Measurements from ENCODE around the gene MGAT4B. TPM values are rescaled to one million over a fixed set of nuclear protein-coding genes. Genes with fewer than 3 reads are reported as not detected.

The MGAT4B gene
- total and polyA plus RNA-seq, 2 of the 13 experiments (the other 11 are each of a cell fraction or from before 2014, with no cell fraction given), result 93.5 to 130 TPM

GRCh38 chr5:179818746-179819295 lies 12.2 kb upstream of the MGAT4B start (continued):
- TF ChIP-seq ZNF276 (CRISPR knock-in tag; IDR thresholded peaks at IDR 0.05; ENCODE audit: low read depth), result 0 out of 2 replicates have a peak, but pooled peaks have one; percentile 76
- 0 out of 2 replicates have a peak, but pooled peaks have one; percentile 51 for TF ChIP-seq ZSCAN9 (CRISPR knock-in tag; IDR thresholded peaks at IDR 0.05; ENCODE audit: borderline replicate concordance)
- TF ChIP-seq KMT2A (CRISPR knock-in tag; IDR thresholded peaks at IDR 0.05), result peak; percentile 54
- TF ChIP-seq ZNF570 (CRISPR knock-in tag; IDR thresholded peaks at IDR 0.05; ENCODE audit: borderline replicate concordance), result peak; percentile 77; the same call in 1 of the 2 replicates
- peak; percentile 68; the same call in 1 of the 2 replicates for TF ChIP-seq ZNF792 (CRISPR knock-in tag; IDR thresholded peaks at IDR 0.05)
- peak; percentile 87 for TF ChIP-seq ZNF746 (CRISPR knock-in tag; IDR thresholded peaks at IDR 0.05)
- TF ChIP-seq ZNF263 (CRISPR knock-in tag; IDR thresholded peaks at IDR 0.05), result no peak
- TF ChIP-seq KDM5A (IDR thresholded peaks at IDR 0.05; ENCODE audit: borderline replicate concordance, low read length), result no peak
- TF ChIP-seq ZNF335 (CRISPR knock-in tag; IDR thresholded peaks at IDR 0.05), result peak; percentile 44; the same call in 1 of the 2 replicates
- TF ChIP-seq, protein P1, sequence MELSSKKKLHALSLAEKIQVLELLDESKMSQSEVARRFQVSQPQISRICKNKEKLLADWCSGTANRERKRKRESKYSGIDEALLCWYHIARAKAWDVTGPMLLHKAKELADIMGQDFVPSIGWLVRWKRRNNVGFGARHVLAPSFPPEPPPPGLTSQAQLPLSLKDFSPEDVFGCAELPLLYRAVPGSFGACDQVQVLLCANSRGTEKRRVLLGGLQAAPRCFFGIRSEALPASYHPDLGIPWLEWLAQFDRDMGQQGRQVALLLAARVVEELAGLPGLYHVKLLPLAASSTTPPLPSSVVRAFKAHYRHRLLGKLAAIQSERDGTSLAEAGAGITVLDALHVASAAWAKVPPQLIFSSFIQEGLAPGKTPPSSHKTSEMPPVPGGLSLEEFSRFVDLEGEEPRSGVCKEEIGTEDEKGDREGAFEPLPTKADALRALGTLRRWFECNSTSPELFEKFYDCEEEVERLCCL (CRISPR knock-in tag; IDR thresholded peaks at IDR 0.05; ENCODE audit: borderline replicate concordance), result 0 out of 2 replicates have a peak, but pooled peaks have one; percentile 9
- TF ChIP-seq, protein P2, sequence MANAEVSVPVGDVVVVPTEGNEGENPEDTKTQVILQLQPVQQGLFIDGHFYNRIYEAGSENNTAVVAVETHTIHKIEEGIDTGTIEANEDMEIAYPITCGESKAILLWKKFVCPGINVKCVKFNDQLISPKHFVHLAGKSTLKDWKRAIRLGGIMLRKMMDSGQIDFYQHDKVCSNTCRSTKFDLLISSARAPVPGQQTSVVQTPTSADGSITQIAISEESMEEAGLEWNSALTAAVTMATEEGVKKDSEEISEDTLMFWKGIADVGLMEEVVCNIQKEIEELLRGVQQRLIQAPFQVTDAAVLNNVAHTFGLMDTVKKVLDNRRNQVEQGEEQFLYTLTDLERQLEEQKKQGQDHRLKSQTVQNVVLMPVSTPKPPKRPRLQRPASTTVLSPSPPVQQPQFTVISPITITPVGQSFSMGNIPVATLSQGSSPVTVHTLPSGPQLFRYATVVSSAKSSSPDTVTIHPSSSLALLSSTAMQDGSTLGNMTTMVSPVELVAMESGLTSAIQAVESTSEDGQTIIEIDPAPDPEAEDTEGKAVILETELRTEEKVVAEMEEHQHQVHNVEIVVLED (CRISPR knock-in tag; IDR thresholded peaks at IDR 0.05; ENCODE audit: borderline replicate concordance), result peak; percentile 55; the same call in 1 of the 2 replicates
- TF ChIP-seq ZNF136 (CRISPR knock-in tag; IDR thresholded peaks at IDR 0.05; ENCODE audit: low read depth), result no peak
- TF ChIP-seq MXI1 (IDR thresholded peaks at IDR 0.05; ENCODE audit: borderline replicate concordance, low read depth, low read length), result peak; percentile 64; the same call in 2 of the 3 replicates
- TF ChIP-seq ZMAT3 (CRISPR knock-in tag; conservative IDR thresholded peaks at IDR 0.05), result peak; percentile 80
- peak; percentile 31; the same call in 1 of the 2 replicates for TF ChIP-seq TGIF2 (CRISPR knock-in tag; IDR thresholded peaks at IDR 0.05)
- TF ChIP-seq, protein P3, sequence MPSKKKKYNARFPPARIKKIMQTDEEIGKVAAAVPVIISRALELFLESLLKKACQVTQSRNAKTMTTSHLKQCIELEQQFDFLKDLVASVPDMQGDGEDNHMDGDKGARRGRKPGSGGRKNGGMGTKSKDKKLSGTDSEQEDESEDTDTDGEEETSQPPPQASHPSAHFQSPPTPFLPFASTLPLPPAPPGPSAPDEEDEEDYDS (CRISPR knock-in tag; IDR thresholded peaks at IDR 0.05), result no peak
- no peak for TF ChIP-seq EZH2 (conservative IDR thresholded peaks at IDR 0.05; ENCODE audit: low read depth, low read length)
- TF ChIP-seq, protein P4, sequence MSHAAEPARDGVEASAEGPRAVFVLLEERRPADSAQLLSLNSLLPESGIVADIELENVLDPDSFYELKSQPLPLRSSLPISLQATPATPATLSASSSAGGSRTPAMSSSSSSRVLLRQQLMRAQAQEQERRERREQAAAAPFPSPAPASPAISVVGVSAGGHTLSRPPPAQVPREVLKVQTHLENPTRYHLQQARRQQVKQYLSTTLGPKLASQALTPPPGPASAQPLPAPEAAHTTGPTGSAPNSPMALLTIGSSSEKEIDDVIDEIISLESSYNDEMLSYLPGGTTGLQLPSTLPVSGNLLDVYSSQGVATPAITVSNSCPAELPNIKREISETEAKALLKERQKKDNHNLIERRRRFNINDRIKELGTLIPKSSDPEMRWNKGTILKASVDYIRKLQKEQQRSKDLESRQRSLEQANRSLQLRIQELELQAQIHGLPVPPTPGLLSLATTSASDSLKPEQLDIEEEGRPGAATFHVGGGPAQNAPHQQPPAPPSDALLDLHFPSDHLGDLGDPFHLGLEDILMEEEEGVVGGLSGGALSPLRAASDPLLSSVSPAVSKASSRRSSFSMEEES (CRISPR knock-in tag; IDR thresholded peaks at IDR 0.05), result peak; percentile 100
- TF ChIP-seq PHF5A (CRISPR knock-in tag; IDR thresholded peaks at IDR 0.05; ENCODE audit: low read depth, unreplicated experiment), result peak; percentile 49
- peak; percentile 83; the same call in 1 of the 2 replicates for TF ChIP-seq ZNF543 (CRISPR knock-in tag; IDR thresholded peaks at IDR 0.05)
- peak; percentile 3 for TF ChIP-seq POLR2G (IDR thresholded peaks at IDR 0.05; ENCODE audit: low read depth, low read length)
- TF ChIP-seq, protein P5, sequence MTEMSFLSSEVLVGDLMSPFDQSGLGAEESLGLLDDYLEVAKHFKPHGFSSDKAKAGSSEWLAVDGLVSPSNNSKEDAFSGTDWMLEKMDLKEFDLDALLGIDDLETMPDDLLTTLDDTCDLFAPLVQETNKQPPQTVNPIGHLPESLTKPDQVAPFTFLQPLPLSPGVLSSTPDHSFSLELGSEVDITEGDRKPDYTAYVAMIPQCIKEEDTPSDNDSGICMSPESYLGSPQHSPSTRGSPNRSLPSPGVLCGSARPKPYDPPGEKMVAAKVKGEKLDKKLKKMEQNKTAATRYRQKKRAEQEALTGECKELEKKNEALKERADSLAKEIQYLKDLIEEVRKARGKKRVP (CRISPR knock-in tag; IDR thresholded peaks at IDR 0.05), result peak in 1 of 2 experiments; percentile 78; a peak in 2 of 4 replicates

All from HepG2 (cell line).